ENCODE measurements around the gene PMPCA.
"Not testable (repeated sequence)": the region's sequence is repeated elsewhere in the genome, so short reads cannot be mapped to it uniquely, and the experiment has no call there.

Gene PMPCA

GRCh38 chr9:136416427-136416826 lies 6.0 kb downstream of the PMPCA start:
- no peak for DNase-seq

GRCh38 chr9:136416914-136417313 lies 6.5 kb downstream of the PMPCA start:
- DNase-seq = no peak

- no peak for DNase-seq
Observed at GRCh38 chr9:136418182-136419091, 8.0 kb downstream of the PMPCA start.

- DNase-seq = no peak
Observed at GRCh38 chr9:136419092-136419420, 8.6 kb downstream of the PMPCA start.

- DNase-seq = no peak
Observed at GRCh38 chr9:136421791-136422190, 11.3 kb downstream of the PMPCA start.

- no peak for DNase-seq
Observed at GRCh38 chr9:136422876-136423275, 12.4 kb downstream of the PMPCA start.

- no peak for DNase-seq
Observed at GRCh38 chr9:136423432-136424146, 13.1 kb downstream of the PMPCA start.

GRCh38 chr9:136424750-136425362 lies 14.4 kb downstream of the PMPCA start:
- DNase-seq = no peak

GRCh38 chr9:136425367-136425766 lies 14.9 kb downstream of the PMPCA start:
- DNase-seq = not testable (repeated sequence)

- DNase-seq = no peak
Observed at GRCh38 chr9:136426787-136427186, 16.3 kb downstream of the PMPCA start.

GRCh38 chr9:136429075-136429628 lies 18.7 kb downstream of the PMPCA start:
- DNase-seq = no peak

- no peak for DNase-seq
Observed at GRCh38 chr9:136429683-136430491, 19.4 kb downstream of the PMPCA start.

- no peak for DNase-seq
Observed at GRCh38 chr9:136430588-136431234, 20.3 kb downstream of the PMPCA start.

- DNase-seq = no peak
Observed at GRCh38 chr9:136431782-136432350, 21.4 kb downstream of the PMPCA start.

GRCh38 chr9:136432591-136432990 lies 22.1 kb downstream of the PMPCA start:
- DNase-seq = no peak

- no peak for DNase-seq
Observed at GRCh38 chr9:136433043-136433715, 22.7 kb downstream of the PMPCA start.

GRCh38 chr9:136433849-136434579 lies 23.6 kb downstream of the PMPCA start:
- no peak for DNase-seq

- no peak for DNase-seq
Observed at GRCh38 chr9:136434580-136435169, 24.2 kb downstream of the PMPCA start.

- no peak for DNase-seq
Observed at GRCh38 chr9:136436055-136436634, 25.7 kb downstream of the PMPCA start.
